GM21390 (cell line): Measurements from ENCODE around the gene COX19.
"Not testable (repeated sequence)": the region's sequence is repeated elsewhere in the genome, so short reads cannot be mapped to it uniquely, and the experiment has no call there.

Experiments
- ATAC-seq: cut with Tn5 transposase; IDR thresholded peaks from one replicate; pipeline ENCODE4 v1.9.1; 2021; ENCODE audit not compliant: unreplicated experiment

Gene COX19

GRCh38 chr7:963236-964078, 11.9 kb downstream of the COX19 start:
- ATAC-seq = no peak

- no peak for ATAC-seq
These were observed 12.8 kb downstream of the COX19 start for GRCh38 chr7:962401-963081.

GRCh38 chr7:961546-962400, 13.6 kb downstream of the COX19 start:
- ATAC-seq = no peak

GRCh38 chr7:960972-961371, 14.4 kb downstream of the COX19 start:
- not testable (repeated sequence) for ATAC-seq

- ATAC-seq = no peak
These were observed 15.0 kb downstream of the COX19 start for GRCh38 chr7:960269-960871.

GRCh38 chr7:959740-960139, 15.6 kb downstream of the COX19 start:
- not testable (repeated sequence) for ATAC-seq

GRCh38 chr7:959271-959670, 16.1 kb downstream of the COX19 start:
- no peak for ATAC-seq

- ATAC-seq = no peak
These were observed 16.8 kb downstream of the COX19 start for GRCh38 chr7:958221-959200.

GRCh38 chr7:957418-958220, 17.7 kb downstream of the COX19 start:
- no peak for ATAC-seq

GRCh38 chr7:956031-956430, 19.3 kb downstream of the COX19 start:
- no peak for ATAC-seq

- peak; percentile 49 for ATAC-seq
These were observed 20.8 kb downstream of the COX19 start, which contains the start of gene ADAP1 for GRCh38 chr7:954330-955238. Gene ADAP1 (minus strand): TSS chr7:954680. CDS start chr7:954477, 203 bp downstream.

GRCh38 chr7:953547-954327, 21.6 kb downstream of the COX19 start:
- peak; percentile 18 for ATAC-seq

GRCh38 chr7:952548-953441, 22.6 kb downstream of the COX19 start:
- no peak for ATAC-seq

GRCh38 chr7:951881-952547, 23.3 kb downstream of the COX19 start:
- ATAC-seq = no peak
